ENCODE measurements around the gene UMAD1.

Gene UMAD1

DNA sequence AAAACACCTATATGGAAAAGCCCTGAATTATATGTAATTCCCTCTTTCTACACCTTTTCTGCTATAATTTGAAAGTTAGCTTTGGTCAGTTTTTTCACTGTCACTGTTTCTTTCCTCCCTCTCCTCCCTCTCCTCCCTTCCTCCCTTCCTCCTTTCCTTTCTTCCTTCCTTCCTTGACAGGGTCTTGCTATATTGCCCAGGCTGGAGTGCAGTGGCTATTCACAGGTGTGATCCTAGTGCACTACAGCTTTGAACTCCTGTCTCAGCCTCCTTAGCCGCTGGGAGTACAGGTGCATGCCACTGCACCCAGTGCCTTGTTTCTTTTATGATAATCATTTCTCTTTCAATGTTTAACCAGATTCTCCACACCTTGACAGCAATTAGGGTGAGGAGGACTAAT is 22.1 kb upstream of the UMAD1 start:
- Histone ChIP-seq H3K4me1 (no peaks in the 10 kb centered on the region), H3K9me3 (replicated peaks in 1 of 11) (no peaks in the 10 kb centered on the region)

GRCh38 chr7:7620236-7620635 is 20.3 kb upstream of the UMAD1 start:
- Histone ChIP-seq H3K9me3 (replicated peaks in 1 of 11) (peaks cover 0 to under 1% (median 0%) of the 10 kb centered on the region in 11 experiments; a peak in 4 of 22 replicates), H3K36me3 (no peaks in the 10 kb centered on the region), H3K27me3 (no peaks in the 10 kb centered on the region), H3K27ac (no peak overlapping the region), H3K4me2 (no peak overlapping the region), H3K4me1 (no peaks in the 10 kb centered on the region), H3K4me3 (no peak overlapping the region), H3K9ac (no peak overlapping the region), H4K20me1 (no peaks in the 10 kb centered on the region)
- TF ChIP-seq Cebpa-rat (IDR thresholded peaks at IDR 0.05), result no peak

More for the DNA sequence above, 22.1 kb upstream of the UMAD1 start:
- TF ChIP-seq Cebpa-rat (IDR thresholded peaks at IDR 0.05), result no peak
- no peak overlapping the region for H3K4me3 ChIP-seq
- no peak overlapping the region for H3K4me2 ChIP-seq
- H3K36me3 ChIP-seq, result no peaks in the 10 kb centered on the region
- no peaks in the 10 kb centered on the region for H4K20me1 ChIP-seq
- no peak overlapping the region for H3K27ac ChIP-seq
- H3K27me3 ChIP-seq, result no peaks in the 10 kb centered on the region
- H3K9ac ChIP-seq, result no peak overlapping the region

DNA sequence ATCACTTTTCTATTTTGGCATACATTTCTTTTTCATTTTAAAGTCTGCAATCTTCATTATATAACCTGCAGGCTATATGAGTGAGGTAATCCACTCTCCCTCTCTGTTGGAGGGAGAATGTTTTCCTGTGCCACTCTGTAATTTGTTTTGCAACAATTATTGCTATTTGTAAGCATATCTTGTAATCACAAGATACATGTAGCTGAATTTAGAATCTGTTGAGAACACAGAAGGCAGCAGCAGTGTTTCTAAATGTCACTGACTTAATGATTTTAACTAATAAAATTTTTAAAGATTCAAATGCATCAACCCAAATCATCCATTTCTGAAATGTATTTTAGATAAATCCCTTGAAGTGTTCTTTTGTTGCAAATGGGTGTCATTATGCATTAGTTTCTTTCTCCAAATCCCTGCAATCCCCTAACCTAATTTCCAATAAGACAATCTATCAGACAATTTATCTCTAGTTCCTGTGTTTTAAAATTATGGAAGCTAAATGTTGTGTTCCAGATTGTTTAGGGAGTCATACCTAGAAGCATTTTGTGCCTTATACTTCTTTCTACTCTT is 19.8 kb upstream of the UMAD1 start:
- Histone ChIP-seq H3K9me3 (replicated peaks in 1 of 11) (peaks cover under 1 to 6% (median 5%) of the 10 kb centered on the region in 11 experiments; a peak in 17 of 22 replicates), H3K9ac (no peak overlapping the region), H3K36me3 (no peaks in the 10 kb centered on the region), H4K20me1 (no peaks in the 10 kb centered on the region), H3K4me2 (no peak overlapping the region), H3K27ac (no peak overlapping the region), H3K4me3 (no peak overlapping the region), H3K27me3 (no peaks in the 10 kb centered on the region), H3K4me1 (no peaks in the 10 kb centered on the region)
- no peak for TF ChIP-seq Cebpa-rat (IDR thresholded peaks at IDR 0.05)

- no peaks in the 10 kb centered on the region for H3K27me3 ChIP-seq
- no peak for TF ChIP-seq Cebpa-rat (IDR thresholded peaks at IDR 0.05)
- H3K36me3 ChIP-seq, result peaks cover 0 to 3% (median 0%) of the 10 kb centered on the region in 11 experiments; a peak in 1 of 22 replicates
These were observed 12.1 kb upstream of the UMAD1 start for GRCh38 chr7:7628476-7628875.

DNA sequence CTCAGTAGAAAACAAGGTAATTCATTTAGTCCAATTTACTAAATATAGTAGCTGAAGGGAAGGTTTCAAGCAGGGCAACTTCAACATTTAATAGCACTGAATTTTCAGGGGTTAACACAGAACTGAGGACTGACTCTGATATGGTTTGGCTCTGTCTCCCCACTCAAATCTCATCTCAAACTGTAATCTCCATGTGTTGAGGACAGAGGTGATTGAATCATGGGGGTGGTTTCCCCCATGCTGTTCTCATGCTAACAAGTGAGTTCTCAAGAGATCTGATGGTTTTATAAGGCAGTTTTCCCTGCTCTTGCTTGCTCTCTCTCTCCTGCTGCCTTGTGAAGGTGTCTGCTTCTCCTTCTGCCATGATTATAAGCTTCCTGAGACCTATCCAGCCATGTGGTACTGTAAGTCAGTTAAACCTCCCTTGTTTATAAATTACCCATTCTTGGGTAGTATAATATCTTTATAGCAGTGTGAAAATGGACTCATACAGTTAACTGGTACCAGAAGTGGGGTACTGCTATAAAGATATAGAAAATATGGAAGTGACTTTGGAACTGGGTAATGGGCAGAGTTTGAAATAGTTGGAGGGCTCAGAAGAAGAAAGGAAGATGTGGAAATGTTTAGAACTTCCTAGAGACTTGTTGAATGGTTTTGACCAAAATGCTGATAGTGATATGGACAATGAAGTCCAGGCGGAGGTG is 9.8 kb upstream of the UMAD1 start:
- H3K36me3 ChIP-seq, result peaks cover 2 to 19% (median 4%) of the 10 kb centered on the region in 11 experiments; a peak in 14 of 22 replicates
- no peak overlapping the region for H3K9ac ChIP-seq
- peaks cover 20 to 39% (median 26%) of the 10 kb centered on the region in 11 experiments for H3K9me3 ChIP-seq (replicated peaks in 1 of 11)
- TF ChIP-seq Cebpa-rat (IDR thresholded peaks at IDR 0.05), result no peak
- no peaks in the 10 kb centered on the region; a peak in 1 of 22 replicates for H4K20me1 ChIP-seq
- no peaks in the 10 kb centered on the region for H3K4me1 ChIP-seq
- no peak overlapping the region for H3K4me3 ChIP-seq
- H3K4me2 ChIP-seq, result no peak overlapping the region
- H3K27me3 ChIP-seq, result no peaks in the 10 kb centered on the region
- H3K27ac ChIP-seq, result no peak overlapping the region

More at GRCh38 chr7:7628476-7628875, 12.1 kb upstream of the UMAD1 start:
- Histone ChIP-seq H3K27ac (no peak overlapping the region), H3K9ac (no peak overlapping the region), H3K9me3 (replicated peaks in 1 of 11) (peaks cover 22 to 45% (median 31%) of the 10 kb centered on the region in 11 experiments), H3K4me3 (no peak overlapping the region), H3K4me1 (no peaks in the 10 kb centered on the region), H4K20me1 (no peaks in the 10 kb centered on the region), H3K4me2 (no peak overlapping the region)

DNA sequence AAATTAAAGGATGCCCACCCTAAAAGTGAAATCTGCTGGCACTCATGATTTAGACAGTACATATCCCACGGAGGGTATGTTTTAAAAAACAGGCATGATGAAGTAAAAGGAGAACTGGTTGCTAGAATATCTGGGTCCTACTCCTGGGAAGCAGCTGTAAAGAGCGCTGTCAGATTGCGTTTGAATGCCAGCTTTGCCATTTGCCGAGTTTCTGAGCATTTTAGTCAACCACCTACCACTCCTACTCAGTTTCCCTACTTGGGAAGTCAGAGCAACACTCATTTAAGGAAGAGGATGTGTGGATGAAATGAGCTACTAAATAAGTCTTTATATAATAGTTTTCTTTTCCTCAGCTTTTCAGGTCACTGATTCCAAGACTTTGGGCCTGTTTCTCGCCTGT is 1.1 kb upstream of the UMAD1 start:
- peak overlapping the region; percentile 78 to 95 (median 87) for H3K4me2 ChIP-seq
- H3K36me3 ChIP-seq, result peaks cover 9 to 27% (median 19%) of the 10 kb centered on the region in 11 experiments; a peak in 17 of 22 replicates
- H4K20me1 ChIP-seq, result no peaks in the 10 kb centered on the region; a peak in 1 of 22 replicates
- no peak for TF ChIP-seq Cebpa-rat (IDR thresholded peaks at IDR 0.05)
- peak overlapping the region; percentile 77 to 86 (median 84) for H3K9ac ChIP-seq
- H3K4me3 ChIP-seq, result peak overlapping the region; percentile 74 to 89 (median 83)
- H3K4me1 ChIP-seq, result peaks cover 17 to 24% (median 21%) of the 10 kb centered on the region in 10 experiments
- H3K27ac ChIP-seq, result peak overlapping the region; percentile 14 to 85 (median 79); a peak in 21 of 22 replicates
- H3K27me3 ChIP-seq, result no peaks in the 10 kb centered on the region
- no peaks in the 10 kb centered on the region for H3K9me3 ChIP-seq (replicated peaks in 1 of 11)

DNA sequence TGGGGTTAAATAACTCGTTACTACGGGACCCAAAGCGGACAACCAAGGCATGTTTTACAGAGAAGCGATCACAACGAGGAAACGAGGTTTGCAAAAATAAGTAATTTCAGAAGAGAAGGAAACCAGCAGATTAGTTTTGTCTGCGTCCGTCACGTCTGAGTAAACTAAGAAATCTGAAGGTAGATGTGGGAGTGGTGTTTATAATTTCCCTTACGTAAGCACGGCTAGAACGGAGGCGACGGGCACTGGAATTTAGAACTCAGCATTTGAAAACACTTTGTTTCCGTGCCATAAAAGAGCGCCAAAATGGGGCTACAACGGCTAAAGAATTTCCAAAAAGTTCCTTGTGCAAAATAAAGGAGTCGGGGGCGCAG is 718 bp upstream of the UMAD1 start:
- Histone ChIP-seq H3K4me1 (peaks cover 17 to 24% (median 21%) of the 10 kb centered on the region in 10 experiments), H4K20me1 (no peaks in the 10 kb centered on the region; a peak in 1 of 22 replicates), H3K9ac (peak overlapping the region; percentile 77 to 86 (median 84)), H3K4me2 (peak overlapping the region; percentile 78 to 95 (median 87)), H3K27ac (peak overlapping the region; percentile 14 to 85 (median 79); a peak in 21 of 22 replicates), H3K27me3 (no peaks in the 10 kb centered on the region), H3K9me3 (replicated peaks in 1 of 11) (no peaks in the 10 kb centered on the region), H3K4me3 (peak overlapping the region; percentile 74 to 89 (median 83)), H3K36me3 (peaks cover 9 to 27% (median 19%) of the 10 kb centered on the region in 11 experiments; a peak in 17 of 22 replicates)
- no peak for TF ChIP-seq Cebpa-rat (IDR thresholded peaks at IDR 0.05)

GRCh38 chr7:7641129-7641663 is 644 bp downstream of the UMAD1 start:
- no peaks in the 10 kb centered on the region for H4K20me1 ChIP-seq
- H3K9me3 ChIP-seq (replicated peaks in 1 of 11), result peaks cover 0 to 6% (median 5%) of the 10 kb centered on the region in 11 experiments; a peak in 11 of 22 replicates
- peaks cover 6 to 25% (median 12%) of the 10 kb centered on the region in 11 experiments; a peak in 17 of 22 replicates for H3K36me3 ChIP-seq
- peak overlapping the region; percentile 74 to 89 (median 83) for H3K4me3 ChIP-seq
- H3K9ac ChIP-seq, result peak overlapping the region; percentile 80 to 86 (median 85)
- H3K4me1 ChIP-seq, result peaks cover 17 to 24% (median 21%) of the 10 kb centered on the region in 10 experiments
- no peaks in the 10 kb centered on the region for H3K27me3 ChIP-seq
- peak overlapping the region; percentile 75 to 85 (median 81) for H3K27ac ChIP-seq
- no peak for TF ChIP-seq Cebpa-rat (IDR thresholded peaks at IDR 0.05)
- peak overlapping the region; percentile 82 to 97 (median 90) for H3K4me2 ChIP-seq

DNA sequence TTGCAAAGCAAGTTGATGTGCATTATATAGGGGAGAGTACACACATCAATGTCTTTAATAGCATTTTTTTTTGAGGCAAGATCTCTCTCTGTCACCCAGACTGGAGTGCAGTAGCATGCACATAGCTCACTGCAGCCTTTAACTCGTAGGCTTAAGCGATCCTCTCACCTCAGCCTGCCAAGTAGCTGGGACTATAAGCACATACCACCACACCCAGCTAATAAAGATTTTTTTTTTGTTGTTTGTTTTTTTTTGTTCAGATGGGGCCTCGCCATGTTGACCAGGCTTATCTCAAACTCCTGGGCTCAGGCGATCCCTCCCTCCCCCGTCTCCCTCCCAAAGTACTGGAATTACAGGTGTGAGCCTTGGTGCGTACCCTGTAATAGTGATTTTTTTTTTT is 1.5 kb downstream of the UMAD1 start:
- no peak overlapping the region for H3K4me3 ChIP-seq

More for the DNA sequence above, 1.5 kb downstream of the UMAD1 start:
- no peak for TF ChIP-seq Cebpa-rat (IDR thresholded peaks at IDR 0.05)
- Histone ChIP-seq H4K20me1 (no peaks in the 10 kb centered on the region), H3K4me2 (peak overlapping the region in 9 of 11 experiments; percentile 82 to 97 (median 90); a peak in 13 of 22 replicates), H3K27me3 (no peaks in the 10 kb centered on the region), H3K9me3 (replicated peaks in 1 of 11) (peaks cover 0 to 12% (median 10%) of the 10 kb centered on the region in 11 experiments; a peak in 13 of 22 replicates), H3K4me1 (peaks cover 17 to 24% (median 21%) of the 10 kb centered on the region in 10 experiments), H3K27ac (no peak overlapping the region), H3K36me3 (peaks cover 0 to 20% (median 6%) of the 10 kb centered on the region in 11 experiments; a peak in 13 of 22 replicates), H3K9ac (0 out of 22 replicates have a peak overlapping the region, but pooled peaks of 1 of the 11 experiments have one; percentile 85)

Data from BLaER1 treated with 17β-estradiol and CSF1 and Interleukin-3, amounts not matched to agents 10 nM and 100 nM (cell line).